Panc1 (cell line): ENCODE results near the gene FAM53A.

Experiments used
- POLR2AphosphoS5 ChIP-seq: IDR thresholded peaks from 2 replicates; pipeline ENCODE4 v1.6.1; 2012; ENCODE audit warnings: mild to moderate bottlenecking, low read depth, low read length, moderate library complexity
- SIN3A ChIP-seq: IDR thresholded peaks from 2 replicates; pipeline ENCODE4 v1.6.1; 2012; ENCODE audit warnings: low read depth, mild to moderate bottlenecking, low read length, moderate library complexity, borderline replicate concordance; ENCODE audit not compliant: insufficient read depth
- TF ChIP-seq, protein P1 (sequence below): fragments of 450-650 bp; IDR thresholded peaks from 2 replicates; pipeline ENCODE4 v1.5.1; 2017; ENCODE audit warnings: mild to moderate bottlenecking
- TF ChIP-seq, protein P2 (sequence below), 2 experiments: IDR thresholded peaks; 2 replicates each; pipeline ENCODE4 v1.6.1; 2011 to 2012; ENCODE audit warnings: low read depth in 2 of 2, control low read depth in 1 of 2, low read length in 1 of 2, mild to moderate bottlenecking in 1 of 2, moderate library complexity in 1 of 2; ENCODE audit not compliant: insufficient read depth in 1 of 2

GRCh38 chr4:1668488-1668840, 15.6 kb downstream of the FAM53A start:
- TF ChIP-seq, protein P1, sequence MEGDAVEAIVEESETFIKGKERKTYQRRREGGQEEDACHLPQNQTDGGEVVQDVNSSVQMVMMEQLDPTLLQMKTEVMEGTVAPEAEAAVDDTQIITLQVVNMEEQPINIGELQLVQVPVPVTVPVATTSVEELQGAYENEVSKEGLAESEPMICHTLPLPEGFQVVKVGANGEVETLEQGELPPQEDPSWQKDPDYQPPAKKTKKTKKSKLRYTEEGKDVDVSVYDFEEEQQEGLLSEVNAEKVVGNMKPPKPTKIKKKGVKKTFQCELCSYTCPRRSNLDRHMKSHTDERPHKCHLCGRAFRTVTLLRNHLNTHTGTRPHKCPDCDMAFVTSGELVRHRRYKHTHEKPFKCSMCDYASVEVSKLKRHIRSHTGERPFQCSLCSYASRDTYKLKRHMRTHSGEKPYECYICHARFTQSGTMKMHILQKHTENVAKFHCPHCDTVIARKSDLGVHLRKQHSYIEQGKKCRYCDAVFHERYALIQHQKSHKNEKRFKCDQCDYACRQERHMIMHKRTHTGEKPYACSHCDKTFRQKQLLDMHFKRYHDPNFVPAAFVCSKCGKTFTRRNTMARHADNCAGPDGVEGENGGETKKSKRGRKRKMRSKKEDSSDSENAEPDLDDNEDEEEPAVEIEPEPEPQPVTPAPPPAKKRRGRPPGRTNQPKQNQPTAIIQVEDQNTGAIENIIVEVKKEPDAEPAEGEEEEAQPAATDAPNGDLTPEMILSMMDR = no peak
- TF ChIP-seq, protein P2, sequence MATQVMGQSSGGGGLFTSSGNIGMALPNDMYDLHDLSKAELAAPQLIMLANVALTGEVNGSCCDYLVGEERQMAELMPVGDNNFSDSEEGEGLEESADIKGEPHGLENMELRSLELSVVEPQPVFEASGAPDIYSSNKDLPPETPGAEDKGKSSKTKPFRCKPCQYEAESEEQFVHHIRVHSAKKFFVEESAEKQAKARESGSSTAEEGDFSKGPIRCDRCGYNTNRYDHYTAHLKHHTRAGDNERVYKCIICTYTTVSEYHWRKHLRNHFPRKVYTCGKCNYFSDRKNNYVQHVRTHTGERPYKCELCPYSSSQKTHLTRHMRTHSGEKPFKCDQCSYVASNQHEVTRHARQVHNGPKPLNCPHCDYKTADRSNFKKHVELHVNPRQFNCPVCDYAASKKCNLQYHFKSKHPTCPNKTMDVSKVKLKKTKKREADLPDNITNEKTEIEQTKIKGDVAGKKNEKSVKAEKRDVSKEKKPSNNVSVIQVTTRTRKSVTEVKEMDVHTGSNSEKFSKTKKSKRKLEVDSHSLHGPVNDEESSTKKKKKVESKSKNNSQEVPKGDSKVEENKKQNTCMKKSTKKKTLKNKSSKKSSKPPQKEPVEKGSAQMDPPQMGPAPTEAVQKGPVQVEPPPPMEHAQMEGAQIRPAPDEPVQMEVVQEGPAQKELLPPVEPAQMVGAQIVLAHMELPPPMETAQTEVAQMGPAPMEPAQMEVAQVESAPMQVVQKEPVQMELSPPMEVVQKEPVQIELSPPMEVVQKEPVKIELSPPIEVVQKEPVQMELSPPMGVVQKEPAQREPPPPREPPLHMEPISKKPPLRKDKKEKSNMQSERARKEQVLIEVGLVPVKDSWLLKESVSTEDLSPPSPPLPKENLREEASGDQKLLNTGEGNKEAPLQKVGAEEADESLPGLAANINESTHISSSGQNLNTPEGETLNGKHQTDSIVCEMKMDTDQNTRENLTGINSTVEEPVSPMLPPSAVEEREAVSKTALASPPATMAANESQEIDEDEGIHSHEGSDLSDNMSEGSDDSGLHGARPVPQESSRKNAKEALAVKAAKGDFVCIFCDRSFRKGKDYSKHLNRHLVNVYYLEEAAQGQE (IDR thresholded peaks at IDR 0.05; ENCODE audit: insufficient read depth in 1 of 2, low read depth in 2 of 2, low read length in 1 of 2) = no peak
- no peak for TF ChIP-seq POLR2AphosphoS5
- no peak for TF ChIP-seq SIN3A
